Raji (cell line): ENCODE measurements around the gene PDCD1.

Experiments used
- POLR2A ChIP-seq: IDR thresholded peaks from 2 replicates; pipeline ENCODE4 v1.6.1; 2011; ENCODE audit warnings: low read depth, low read length, control low read depth; ENCODE audit not compliant: insufficient read depth

PDCD1 gene

DNA sequence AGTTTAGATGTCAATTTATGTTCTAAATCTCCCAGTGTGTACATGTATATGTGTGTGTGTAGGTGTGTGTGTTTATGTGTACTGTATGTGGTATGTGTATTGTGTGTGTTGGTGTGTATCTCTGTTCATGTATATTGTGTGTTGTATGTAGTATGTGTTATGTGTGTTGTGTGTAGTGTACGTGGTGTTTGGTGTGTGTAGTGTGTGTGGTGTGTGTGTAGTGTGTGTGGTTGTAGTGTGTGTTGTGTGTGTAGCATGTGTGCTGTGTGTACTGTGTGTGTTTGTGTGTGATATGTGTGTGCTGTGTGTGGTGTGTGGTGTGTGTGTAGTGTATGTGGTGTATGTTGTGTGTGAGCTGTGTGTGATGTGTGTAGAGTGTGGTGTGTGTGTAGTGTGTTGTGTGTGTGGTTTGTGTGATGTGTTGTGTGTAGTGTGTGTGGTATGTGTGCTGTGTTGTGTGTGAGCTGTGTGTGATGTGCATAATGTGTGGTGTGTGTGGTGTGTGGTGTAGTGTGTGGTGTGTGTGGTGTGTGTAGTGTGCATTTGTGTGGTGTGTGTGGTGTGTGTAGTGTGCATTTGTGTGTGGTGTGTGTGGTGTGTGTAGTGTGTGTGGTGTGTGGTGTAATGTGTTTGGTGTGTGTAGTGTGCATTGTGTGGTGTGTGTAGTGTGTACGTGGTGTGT is 5.6 kb upstream of the PDCD1 start:
- no peak for TF ChIP-seq POLR2A

DNA sequence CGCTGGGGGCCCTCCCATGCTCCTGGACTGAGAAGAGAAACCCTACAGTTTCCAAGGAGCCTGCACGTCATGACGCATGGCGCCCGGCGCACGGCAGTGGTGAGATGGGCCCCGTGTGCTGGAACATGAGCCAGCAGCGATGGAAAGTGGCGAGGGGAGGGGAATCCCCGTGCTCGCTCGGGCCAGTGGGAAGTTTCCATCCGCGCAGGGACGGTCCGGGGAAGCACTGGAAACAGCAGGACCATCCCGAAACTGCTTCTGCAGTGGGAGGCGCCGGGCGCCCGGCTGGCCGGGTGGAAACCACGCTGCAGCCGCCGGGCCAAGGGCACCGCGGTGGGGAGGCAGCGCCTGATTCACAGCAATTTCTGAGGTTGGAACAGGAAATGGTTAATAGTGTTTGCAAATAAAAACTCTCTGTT is 4.9 kb upstream of the PDCD1 start:
- no peak for TF ChIP-seq POLR2A

DNA sequence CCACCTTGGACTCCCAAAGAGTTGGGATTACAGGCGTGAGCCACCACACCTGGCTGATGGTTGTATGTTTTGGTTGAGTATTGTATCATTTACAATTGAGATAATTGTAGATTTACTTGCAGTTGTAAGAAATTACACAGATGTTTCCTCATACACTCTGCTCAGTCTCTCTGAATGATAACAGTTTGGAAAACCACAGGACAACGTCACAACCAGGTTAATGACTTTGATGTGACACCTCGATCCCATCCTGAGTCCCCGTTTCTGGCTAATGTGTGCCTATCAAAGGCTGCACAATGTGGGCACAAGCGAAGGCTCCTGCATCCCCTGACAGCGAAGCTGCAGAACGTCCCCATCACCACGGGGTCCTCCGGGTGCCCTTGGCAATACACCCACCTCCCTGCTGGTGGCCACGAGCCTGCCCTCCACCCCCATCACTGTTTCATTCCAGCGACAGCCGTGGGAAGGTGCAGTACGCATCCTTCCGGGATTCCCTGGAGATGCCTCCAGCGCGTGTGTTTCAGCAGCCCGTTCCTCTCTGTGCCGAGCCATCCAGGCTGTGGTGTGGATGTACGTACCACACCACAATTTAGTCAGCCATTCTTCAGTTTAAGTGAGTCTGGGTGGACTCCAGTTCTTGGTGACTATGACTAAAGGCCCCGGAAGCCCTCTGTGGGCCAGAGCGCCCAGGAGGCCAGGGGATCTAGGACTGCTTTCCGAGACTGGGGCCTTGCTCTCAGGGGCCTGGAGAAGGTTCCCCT is 4.3 kb upstream of the PDCD1 start:
- TF ChIP-seq POLR2A, result no peak

DNA sequence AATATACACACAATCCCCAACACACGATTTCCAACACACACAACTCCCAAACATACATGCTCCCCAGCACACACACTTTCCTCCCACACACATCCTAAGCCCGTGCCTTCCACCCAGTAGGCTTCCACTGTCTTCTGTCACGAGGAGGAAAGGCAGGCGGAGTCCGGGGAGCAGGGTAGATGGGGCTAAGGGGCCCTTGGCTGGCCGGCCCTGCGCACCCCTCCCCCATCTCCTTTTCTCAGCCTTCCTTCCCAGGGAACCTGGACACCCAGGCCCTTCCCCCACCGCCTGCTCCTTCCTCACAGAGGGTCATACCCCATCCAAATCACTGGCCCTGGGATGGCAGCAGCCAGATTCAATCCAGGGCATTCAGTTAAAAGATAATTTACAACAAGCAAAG is 3.4 kb upstream of the PDCD1 start:
- no peak for TF ChIP-seq POLR2A

DNA sequence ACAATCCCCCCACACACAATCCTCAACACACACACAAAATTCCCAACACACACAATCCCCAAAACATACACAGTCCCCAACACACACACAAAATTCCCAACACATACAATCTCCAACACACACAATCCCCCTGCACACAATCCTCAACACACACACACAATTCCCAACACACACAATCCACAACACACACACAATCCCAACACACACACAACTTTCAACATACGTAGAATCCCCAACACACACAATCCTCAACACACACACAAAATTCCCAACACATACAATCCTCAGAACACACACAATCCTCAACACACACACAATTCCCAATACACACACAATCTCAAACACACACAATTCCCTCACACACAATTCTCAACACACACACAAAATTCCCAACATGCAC is 2.6 kb upstream of the PDCD1 start:
- no peak for TF ChIP-seq POLR2A

DNA sequence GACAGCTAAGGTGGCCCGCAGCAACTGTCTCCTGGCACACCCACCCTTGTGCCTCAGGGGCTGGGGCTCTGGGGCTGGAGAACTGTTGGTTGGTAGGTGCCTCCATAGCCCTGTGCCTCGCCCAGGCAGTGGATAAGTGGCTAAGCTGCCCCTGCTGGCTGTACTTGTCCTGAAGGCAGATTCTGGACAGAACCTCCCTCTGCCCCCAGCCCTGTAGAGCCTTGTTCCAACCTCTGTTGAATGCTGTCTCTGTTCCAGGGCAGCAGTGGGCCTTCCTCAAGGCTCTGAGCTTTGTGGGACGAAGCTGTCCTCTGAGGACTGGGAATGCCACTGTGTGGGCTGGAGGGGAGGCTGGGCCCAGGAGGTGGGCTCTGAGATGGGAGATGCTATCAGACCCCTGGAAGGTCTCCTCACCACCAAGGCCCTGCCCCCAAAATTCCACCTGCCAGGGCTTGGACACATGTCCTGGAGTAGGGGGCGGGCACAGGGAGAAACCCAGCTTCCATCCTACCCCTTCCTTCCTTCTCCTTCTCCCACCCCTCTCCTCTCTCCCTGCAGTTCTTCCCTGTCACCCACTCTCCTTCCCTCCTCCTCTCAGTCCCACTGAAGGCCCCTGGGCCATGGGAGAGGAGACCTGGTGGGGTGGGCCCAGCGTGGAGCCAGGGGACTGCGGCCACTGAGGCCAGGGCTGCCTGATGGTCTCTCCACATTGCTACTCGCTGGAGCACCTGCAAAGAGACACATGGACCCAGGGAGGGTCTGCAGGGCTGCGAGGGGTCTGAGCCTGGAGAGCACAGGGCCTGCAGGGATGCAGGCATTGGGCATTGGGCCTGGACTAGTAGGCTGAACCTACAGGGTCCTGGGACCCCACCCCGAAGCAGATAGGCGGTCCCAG is 1.7 kb upstream of the PDCD1 start:
- TF ChIP-seq POLR2A, result no peak

DNA sequence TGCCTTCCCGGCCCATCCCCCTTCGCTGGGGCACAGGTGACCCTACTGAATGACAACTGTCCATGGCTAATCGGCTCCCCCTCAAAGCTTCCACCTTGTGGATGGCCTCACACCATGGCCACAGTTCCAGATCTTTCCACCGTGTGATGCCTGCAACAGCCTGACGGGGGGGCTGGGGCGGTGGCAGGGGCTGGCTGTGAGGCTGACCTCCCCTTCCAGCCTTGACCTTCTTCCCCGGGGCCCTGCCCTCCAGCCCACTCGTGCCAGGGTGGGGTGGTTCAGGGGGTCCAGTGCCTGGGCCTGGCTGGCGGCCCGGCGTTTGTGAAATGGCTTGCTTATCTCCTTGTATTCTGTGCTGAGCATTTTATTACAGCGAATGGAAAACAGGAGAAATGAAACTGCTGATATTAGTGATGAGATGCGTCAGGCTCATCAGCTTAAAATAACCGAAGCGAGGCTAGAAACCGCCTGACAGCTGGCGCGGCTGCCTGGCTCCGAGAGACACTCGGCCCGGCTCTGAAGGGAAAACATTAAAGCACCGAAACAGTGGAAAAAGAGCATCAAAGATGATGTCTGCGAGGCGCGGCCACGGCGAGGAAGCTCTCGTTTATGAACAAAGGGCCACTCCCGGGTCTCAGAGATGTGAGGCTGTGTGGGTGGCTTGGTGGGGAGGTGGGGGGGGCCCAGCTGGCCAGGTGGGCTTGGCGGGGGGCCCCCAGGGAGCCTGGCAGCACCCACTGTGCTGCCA is 916 bp upstream of the PDCD1 start:
- TF ChIP-seq POLR2A, result no peak

DNA sequence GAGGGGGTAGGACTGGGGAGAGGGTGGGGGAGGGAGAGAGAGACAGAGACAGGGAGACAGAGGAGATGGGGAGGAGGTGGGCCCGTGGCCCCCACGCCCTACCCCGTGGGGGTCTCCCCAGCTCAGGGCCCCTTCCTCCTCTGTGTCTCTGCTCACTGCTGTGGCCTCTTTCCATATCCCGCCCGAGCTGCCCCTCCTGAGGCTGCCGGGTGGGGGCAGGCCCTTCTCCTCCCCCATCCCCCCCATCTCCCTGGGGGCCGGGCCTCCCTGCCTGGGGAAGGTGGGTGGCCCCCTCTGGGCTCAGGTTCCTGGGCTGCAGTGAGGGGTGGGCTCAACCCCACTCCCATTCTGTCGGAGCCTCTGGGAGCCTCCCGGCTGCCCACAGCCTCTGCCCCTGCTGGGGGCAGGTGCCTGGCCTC is 332 bp upstream of the PDCD1 start:
- TF ChIP-seq POLR2A, result no peak

DNA sequence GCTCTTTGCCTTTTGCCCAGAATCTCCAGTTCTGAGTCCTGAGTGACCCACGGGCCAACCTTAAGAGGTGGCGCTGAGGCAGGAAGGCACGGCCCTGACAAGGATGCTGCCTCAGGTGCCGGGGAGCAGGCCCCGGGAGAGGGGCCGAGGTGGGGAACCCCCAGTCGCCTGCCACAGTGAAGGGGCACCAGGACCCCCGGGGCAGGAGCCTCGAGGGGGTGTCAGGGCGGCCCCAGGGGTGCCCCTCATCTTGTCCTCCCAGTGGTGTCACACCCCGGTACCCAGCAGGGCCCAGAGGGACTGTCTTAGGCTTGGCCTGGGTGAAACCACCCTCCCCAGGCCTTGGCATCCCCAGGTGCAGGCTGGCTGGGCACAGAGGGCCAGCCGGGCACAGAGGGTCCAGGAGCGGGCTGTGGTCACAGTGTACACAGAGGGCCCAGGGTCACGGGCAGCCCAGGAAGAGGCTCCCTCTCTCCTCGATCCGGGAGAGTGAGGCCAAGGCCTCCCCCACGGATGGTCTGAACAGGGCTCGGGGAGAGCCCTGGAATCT is 1.0 kb downstream of the PDCD1 start:
- TF ChIP-seq POLR2A, result no peak

DNA sequence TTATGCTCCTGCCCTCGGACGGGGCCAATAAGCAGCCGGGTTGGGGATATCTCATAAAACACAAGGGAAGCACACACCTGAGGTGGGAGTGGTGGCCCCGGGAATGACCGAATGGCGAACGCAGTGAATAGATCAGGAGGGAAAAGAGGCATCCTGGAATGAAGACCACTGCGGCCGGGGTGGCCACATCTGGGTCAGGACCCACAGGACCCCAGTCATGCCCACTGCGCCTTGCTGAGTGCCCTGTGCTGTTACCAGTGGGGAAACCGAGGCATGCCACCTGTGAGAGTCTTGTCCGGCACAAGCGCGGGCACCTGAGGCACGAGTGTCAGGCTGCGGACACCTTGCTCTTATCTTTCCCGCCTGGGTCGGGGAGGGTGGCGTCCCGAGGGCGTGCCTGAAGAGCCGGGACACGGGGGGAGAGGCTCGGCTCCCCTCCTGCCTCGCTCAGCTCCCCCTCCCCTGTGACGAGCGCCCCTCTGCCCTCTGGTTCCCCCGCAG is 1.6 kb downstream of the PDCD1 start:
- no peak for TF ChIP-seq POLR2A

DNA sequence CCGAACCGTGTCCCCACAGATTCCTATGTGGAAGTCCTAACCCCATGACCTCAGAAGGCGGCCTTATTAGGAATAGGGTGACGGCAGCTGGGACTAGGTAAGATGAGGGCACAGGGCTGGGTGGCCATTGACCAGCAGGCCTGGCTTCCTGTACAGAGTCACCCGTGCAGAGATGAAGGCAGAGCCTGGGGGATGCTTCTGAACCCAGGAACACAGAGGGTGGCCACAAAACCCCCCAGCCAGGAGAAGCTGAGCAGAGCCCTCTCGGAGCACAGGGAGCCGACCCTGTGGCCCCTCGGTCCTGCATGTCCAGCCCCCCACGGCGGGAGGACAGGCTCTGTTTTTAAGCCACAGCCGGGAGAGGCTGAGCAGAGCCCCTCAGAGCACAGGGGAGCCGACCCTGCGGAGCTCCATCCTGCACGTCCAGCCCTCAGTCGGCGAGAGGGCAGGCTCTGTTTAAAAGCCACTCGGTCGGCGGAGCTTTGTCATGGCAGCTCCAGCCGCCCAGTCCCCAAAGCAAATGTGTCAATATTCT is 2.7 kb downstream of the PDCD1 start:
- no peak for TF ChIP-seq POLR2A

DNA sequence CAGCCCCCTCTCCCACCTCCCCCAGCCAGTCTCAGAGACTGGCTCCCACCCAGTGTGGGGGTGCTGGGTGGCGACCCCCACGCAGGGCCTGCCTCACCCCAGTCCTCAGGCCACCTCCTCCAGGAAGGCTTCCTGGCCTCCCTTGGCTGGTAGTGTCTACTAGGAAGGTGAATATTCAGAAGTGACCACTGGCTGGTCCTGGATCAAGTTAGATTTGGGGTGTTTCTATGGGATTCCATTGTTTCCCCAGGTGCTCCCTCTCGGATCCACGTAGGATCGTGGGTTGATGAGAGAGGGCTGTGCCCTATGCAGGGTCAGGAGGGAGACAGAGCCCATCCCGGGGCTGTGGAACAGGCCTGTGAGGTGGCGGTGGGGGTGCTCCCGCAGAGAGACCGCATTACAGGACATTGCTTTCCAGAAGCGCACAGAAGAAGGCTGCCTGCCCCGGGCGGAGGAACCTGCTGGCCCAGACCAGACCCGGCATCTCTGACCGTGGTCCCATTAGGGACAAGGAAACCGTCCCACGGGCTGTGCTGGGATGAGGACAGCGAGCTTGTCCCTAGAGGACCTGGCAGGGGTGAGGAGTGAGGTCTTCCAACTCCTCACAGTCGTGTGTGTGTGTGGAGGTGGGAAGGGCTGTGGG is 3.3 kb downstream of the PDCD1 start:
- TF ChIP-seq POLR2A, result no peak

DNA sequence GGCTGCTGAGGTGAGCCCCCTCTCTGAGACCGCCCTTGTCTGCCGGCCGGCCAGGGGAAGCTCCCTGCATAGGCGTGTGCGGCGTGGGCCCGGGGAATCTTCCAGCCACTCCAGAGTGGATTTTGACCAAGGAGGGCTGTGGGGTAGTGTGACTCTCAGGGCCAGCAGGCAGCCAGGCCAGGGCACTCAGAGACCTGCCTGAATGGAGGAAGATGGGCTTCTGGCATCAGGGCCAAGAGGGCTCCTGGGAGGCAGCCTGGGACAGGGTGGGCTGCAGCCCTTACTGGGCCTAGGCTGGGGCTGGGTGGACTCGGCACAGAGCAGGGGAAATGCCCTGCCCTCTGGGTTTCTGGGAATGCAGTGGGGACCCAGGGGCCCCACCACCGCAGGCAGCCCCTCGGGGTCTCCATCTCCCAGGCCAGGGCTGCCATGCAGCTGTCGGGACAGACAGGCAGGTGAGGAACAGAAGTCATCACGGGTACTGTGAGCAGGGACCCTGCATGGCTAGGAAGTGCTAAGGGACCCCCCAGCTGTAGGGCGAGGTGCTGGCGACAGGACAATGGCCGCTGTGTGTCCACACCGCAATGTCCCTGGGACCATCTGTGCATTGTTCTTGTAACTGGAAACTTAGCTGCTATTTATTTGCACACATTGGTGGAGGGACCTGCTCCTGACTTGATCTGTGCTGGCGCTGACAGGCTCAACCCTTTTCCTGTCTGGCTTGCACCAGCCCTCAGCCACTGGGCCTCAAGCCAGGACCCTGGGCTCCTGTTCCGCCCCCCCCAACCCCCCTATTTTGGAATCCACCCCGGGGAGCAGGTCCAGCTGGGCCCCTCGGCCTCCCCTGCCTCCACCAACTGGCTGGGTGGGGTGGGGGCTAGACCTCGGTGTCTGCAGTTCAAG is 4.1 kb downstream of the PDCD1 start:
- no peak for TF ChIP-seq POLR2A
